NT2/D1 (cell line): ENCODE measurements around the gene TUBA3D.

Experiments used
- SUZ12 ChIP-seq: IDR thresholded peaks from 2 replicates; pipeline ENCODE4 v1.6.1; 2011; ENCODE audit not compliant: insufficient read length, insufficient read depth; ENCODE audit errors: extremely low read depth
- ZNF274 ChIP-seq: IDR thresholded peaks from 2 replicates; pipeline ENCODE4 v1.6.1; 2011; ENCODE audit warnings: mild to moderate bottlenecking, low read depth, low read length

DNA sequence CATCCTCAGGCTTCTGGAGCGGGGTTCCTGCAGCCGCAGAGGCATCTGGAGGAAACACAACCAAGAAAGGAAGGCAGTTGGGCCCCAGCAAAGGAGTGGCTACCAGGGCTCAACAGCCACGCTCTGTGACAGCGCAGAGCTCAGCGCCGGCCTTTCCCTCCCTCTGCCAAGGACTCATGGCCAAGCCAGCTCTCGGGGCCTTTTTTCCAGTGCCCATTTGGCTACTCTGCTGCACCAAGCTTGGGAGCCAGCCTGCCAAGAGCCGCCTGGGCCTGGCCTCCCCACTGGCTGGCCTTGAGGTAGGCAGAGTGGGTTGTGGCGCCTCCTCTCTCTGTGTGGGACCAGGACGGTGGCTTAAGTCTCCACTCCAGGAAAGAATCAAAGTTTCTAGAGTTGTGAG, 44.6 kb downstream of the TUBA3D start:
- TF ChIP-seq ZNF274: no peak
- no peak for TF ChIP-seq SUZ12
